Activated CD4-positive, alpha-beta T cell treated with anti-CD3 and anti-CD28 coated beads, Interleukin-2, amount 10 ng/mL, durations not matched to agents 7 days and 5 days (primary cell): ENCODE results near the gene SLC2A5. TPM values are rescaled to one million over a fixed set of nuclear protein-coding genes. Genes with fewer than 3 reads are reported as not detected.

Experiments
- CTCF ChIA-PET: fragments of 350-600 bp; sonication (Branson Sonifier 250); formaldehyde crosslinking; loops from one replicate; lab custom pipeline; 2021; ENCODE audit warnings: antibody characterized with exemption; lab: Charles Lee
- POLR2A ChIA-PET: fragments of 350-600 bp; sonication (Branson Sonifier 250); formaldehyde crosslinking; loops from one replicate; lab custom pipeline; 2021; ENCODE audit warnings: antibody characterized with exemption; lab: Charles Lee
- DNase-seq: peaks from one replicate; pipeline ENCODE4 v3.0.0-alpha.2; 2020
- H3K27ac Mint-ChIP-seq: one replicate; pipeline ENCODE4 v1.8.0; 2021; ENCODE audit warnings: mild to moderate bottlenecking, moderate library complexity, mixed read lengths
- H3K27me3 Mint-ChIP-seq: one replicate; pipeline ENCODE4 v1.8.0; 2021; ENCODE audit warnings: mixed read lengths
- H3K36me3 Mint-ChIP-seq: one replicate; pipeline ENCODE4 v1.8.0; 2021; ENCODE audit warnings: low read depth, mixed read lengths
- H3K4me1 Mint-ChIP-seq: one replicate; pipeline ENCODE4 v1.8.0; 2021; ENCODE audit warnings: mixed read lengths
- H3K4me3 Mint-ChIP-seq: one replicate; pipeline ENCODE4 v1.8.0; 2021; ENCODE audit warnings: mild to moderate bottlenecking, moderate library complexity, mixed read lengths
- H3K9me3 Mint-ChIP-seq: one replicate; pipeline ENCODE4 v1.8.0; 2021; ENCODE audit warnings: mixed read lengths
- total RNA-seq, 2 experiments: library from RNA; stranded (reverse); gene quantifications; one replicate each; pipeline ENCODE4 v1.2.3, GENCODE V29; 2021

The SLC2A5 gene
- total RNA-seq, 2 experiments from 2014 or later: not detected

- H3K27ac Mint-ChIP-seq: no peak overlapping the region
- peaks cover 29% of the 10 kb centered on the region for H3K4me1 Mint-ChIP-seq
- POLR2A ChIA-PET: no interaction called here
- H3K36me3 Mint-ChIP-seq: no peaks in the 10 kb centered on the region
- CTCF ChIA-PET: interaction anchor here (0.8 kb wide), 1 partner anchor 236 kb away, joined by 3 read pairs; no protein-coding TSS in a partner anchor
- DNase-seq: no peak
- H3K4me3 Mint-ChIP-seq: no peak overlapping the region
- peaks cover 28% of the 10 kb centered on the region for H3K27me3 Mint-ChIP-seq
- H3K9me3 Mint-ChIP-seq: no peaks in the 10 kb centered on the region
Measured at GRCh38 chr1:9085306-9085940, 16.0 kb upstream of the SLC2A5 start.

DNA sequence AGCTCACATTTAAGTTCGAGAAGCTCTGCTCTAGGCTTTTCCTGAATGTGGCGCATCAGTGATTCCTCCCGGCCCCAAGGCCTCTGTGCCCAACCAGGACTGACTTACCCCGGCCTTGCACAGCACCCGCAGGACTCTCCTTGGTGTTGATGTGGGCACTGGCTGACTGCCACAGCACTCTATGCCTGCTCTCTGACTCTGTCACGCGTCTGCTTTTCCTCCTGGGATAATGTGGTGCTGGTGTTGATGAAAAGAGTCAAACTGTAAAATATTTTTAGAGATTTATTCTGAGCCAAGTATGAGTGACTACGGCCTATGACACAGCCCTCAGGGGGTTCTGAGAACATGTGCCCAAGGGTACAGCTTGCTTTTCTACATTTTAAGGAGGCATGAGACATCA is 15.5 kb upstream of the SLC2A5 start:
- H3K4me3 Mint-ChIP-seq: no peak overlapping the region
- CTCF ChIA-PET: interaction anchor here (0.8 kb wide), 1 partner anchor 236 kb away, joined by 3 read pairs; no protein-coding TSS in a partner anchor

DNA sequence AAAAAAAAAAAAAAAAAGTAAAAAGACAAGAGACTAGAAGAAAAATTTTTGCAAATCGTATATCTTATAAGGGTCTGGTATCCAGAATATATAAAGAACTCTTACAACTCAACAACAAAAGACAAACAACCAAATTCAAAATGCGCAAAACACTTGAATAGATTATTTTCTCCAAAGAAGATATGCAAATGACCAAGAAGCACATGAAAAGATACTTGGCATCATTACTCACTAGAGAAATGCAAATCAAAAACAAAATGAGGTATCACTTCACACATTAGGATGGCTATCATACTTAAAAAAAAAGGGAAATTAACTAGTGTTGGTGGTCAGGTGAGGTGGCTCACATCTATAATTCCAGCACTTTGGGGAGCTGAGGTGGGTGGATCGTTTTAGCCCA is 12.0 kb upstream of the SLC2A5 start:
- Mint-ChIP-seq H3K9me3 (no peaks in the 10 kb centered on the region), H3K4me1 (peaks cover 57% of the 10 kb centered on the region), H3K36me3 (peaks cover 3% of the 10 kb centered on the region), H3K4me3 (no peak overlapping the region), H3K27ac (no peak overlapping the region), H3K27me3 (peaks cover 29% of the 10 kb centered on the region)
- POLR2A ChIA-PET: no interaction called here
- DNase-seq: no peak
- CTCF ChIA-PET: interaction anchor here (0.6 to 1.1 kb wide), 3 partner anchors 23 to 413 kb away, joined by 3 to 8 read pairs (median 3); no protein-coding TSS in a partner anchor

More for the DNA sequence above, 15.5 kb upstream of the SLC2A5 start:
- POLR2A ChIA-PET: no interaction called here
- H3K9me3 Mint-ChIP-seq: no peaks in the 10 kb centered on the region
- H3K4me1 Mint-ChIP-seq: peaks cover 34% of the 10 kb centered on the region
- no peak for DNase-seq
- H3K27ac Mint-ChIP-seq: no peak overlapping the region
- H3K27me3 Mint-ChIP-seq: peaks cover 31% of the 10 kb centered on the region
- peaks cover under 1% of the 10 kb centered on the region for H3K36me3 Mint-ChIP-seq

DNA sequence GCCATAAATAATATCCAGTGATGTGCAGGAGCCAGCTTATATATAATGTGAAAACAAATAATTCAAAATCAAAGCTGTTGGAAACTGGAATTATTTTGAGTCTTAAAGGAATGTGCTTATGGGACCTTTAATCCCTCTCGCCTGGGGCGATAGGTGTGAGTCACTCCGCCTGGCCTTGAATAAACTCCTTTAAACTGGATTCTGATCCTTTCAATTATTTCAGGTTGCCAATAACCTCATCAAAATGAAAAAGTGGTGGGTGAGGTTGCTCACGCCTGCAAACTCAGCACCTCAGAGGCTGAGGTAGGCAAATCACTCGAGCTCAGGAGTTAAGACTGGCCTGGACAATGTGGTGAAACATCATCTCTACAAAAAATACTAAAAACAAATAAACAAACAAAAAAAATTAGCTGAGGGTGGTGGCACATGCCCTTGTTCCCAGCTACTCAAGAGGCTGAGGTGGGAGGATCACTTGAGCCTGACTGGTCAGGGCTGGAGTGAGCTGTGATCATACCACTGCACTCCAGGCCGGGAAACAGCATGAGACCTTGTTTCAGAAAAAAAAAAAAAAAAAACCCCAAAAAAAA is 11.4 kb upstream of the SLC2A5 start:
- no peak overlapping the region for H3K4me3 Mint-ChIP-seq
- ChIA-PET CTCF (interaction anchor here (0.5 to 1.1 kb wide), 4 partner anchors 65 to 546 kb away, joined by 3 to 8 read pairs (median 4); no protein-coding TSS in a partner anchor), POLR2A (no interaction called here)
- H3K9me3 Mint-ChIP-seq: no peaks in the 10 kb centered on the region
- no peak overlapping the region for H3K27ac Mint-ChIP-seq
- peaks cover 63% of the 10 kb centered on the region for H3K4me1 Mint-ChIP-seq
- DNase-seq: no peak
- H3K36me3 Mint-ChIP-seq: peaks cover 3% of the 10 kb centered on the region
- peaks cover 34% of the 10 kb centered on the region for H3K27me3 Mint-ChIP-seq

- ChIA-PET CTCF (no interaction called here), POLR2A (no interaction called here)
- Mint-ChIP-seq H3K4me1 (peaks cover 67% of the 10 kb centered on the region), H3K27me3 (peaks cover 30% of the 10 kb centered on the region), H3K4me3 (no peak overlapping the region), H3K36me3 (peaks cover 3% of the 10 kb centered on the region), H3K27ac (no peak overlapping the region), H3K9me3 (no peaks in the 10 kb centered on the region)
- no peak for DNase-seq
Measured at GRCh38 chr1:9079988-9080704, 10.7 kb upstream of the SLC2A5 start.

DNA sequence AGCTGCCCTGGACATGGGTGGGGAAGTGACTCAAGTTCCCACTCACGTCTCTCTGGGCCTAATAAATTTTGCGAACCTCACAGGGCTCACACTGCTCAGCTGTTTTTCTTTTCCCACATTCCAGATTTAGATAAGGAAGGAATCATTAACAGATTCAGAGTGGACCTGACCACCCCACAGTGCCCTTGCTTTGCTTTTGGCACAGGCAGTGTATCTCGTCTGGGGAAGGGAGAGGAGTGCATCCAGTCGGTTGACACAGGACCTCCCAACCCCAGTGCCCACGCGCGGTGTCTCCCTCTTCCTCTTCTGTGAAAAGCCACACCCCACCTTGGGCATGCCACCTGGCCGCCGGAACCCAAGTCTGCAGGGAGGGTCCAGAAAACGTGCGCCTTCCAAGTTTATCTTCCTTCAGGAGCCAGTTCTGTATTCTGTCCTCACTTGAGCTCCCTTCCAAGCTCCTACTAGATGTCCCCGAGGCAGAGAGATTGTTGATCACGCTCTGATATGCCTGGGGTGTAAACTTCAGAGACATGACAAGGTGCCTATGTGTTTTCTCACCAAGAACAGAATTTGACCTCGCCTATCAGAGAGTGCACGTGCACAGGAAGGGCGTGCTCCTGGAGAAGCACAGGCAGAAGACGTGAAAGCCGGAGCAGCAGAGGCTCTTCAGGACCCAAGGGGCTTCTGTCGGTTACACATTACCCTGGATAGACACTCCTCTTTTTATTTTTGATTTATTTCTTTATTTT is 9.5 kb upstream of the SLC2A5 start:
- Mint-ChIP-seq H3K4me3 (peak overlapping the region; percentile 18), H3K4me1 (peaks cover 73% of the 10 kb centered on the region), H3K27me3 (peaks cover 33% of the 10 kb centered on the region), H3K27ac (no peak overlapping the region), H3K9me3 (no peaks in the 10 kb centered on the region), H3K36me3 (peaks cover 3% of the 10 kb centered on the region)
- CTCF ChIA-PET: no interaction called here
- no peak for DNase-seq
- POLR2A ChIA-PET: no interaction called here

DNA sequence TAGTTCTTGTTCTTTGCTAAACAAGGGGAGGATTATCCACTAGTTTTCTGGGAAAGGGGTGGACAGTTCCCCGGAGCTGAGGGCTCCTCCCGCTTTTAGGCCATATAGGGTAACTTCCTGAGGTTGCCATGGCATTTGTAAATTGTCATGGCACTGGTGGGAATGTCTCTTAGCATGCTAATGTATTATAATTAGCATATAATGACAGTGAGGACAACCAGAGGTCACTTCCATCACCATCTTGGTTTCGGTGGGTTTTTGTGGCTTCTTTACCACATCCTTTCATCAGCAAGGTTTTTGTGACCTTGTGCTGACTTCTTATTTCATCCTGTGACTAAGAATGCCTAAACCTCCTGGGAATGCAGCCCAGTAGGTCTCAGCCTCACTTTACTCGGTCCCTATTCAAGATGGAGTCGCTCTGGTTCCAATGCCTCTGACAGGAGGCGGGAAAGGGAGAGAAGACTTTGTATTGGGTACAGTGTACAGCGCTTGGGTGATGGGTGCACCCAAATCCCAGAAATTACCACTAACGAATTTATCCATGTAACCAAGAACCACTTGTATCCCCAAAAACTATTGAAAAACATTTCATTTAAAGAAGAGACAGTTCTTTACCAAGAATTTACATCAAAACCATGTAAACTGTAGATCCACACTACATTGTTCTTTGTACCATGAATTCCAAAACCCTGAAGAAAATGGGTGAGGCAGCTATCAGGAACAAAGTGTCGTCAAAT is 8.7 kb upstream of the SLC2A5 start:
- Mint-ChIP-seq H3K36me3 (peaks cover 3% of the 10 kb centered on the region), H3K4me3 (no peak overlapping the region), H3K27ac (no peak overlapping the region), H3K9me3 (no peaks in the 10 kb centered on the region), H3K27me3 (peaks cover 35% of the 10 kb centered on the region), H3K4me1 (peaks cover 67% of the 10 kb centered on the region)
- ChIA-PET CTCF (interaction anchor here (0.6 kb wide), 1 partner anchor 483 kb away, joined by 3 read pairs; no protein-coding TSS in a partner anchor), POLR2A (no interaction called here)
- DNase-seq: peak; percentile 38

- DNase-seq: no peak
- H3K27ac Mint-ChIP-seq: peak overlapping the region; percentile 73
- peaks cover 31% of the 10 kb centered on the region for H3K27me3 Mint-ChIP-seq
- H3K36me3 Mint-ChIP-seq: peaks cover 3% of the 10 kb centered on the region
- POLR2A ChIA-PET: interaction anchor here (0.5 to 0.6 kb wide), 2 partner anchors 157 to 225 kb away, joined by 3 read pairs; no protein-coding TSS in a partner anchor
- peaks cover 46% of the 10 kb centered on the region for H3K4me1 Mint-ChIP-seq
- CTCF ChIA-PET: interaction anchor here (0.6 to 1.1 kb wide), 4 partner anchors 12 to 97 kb away, joined by 3 to 5 read pairs (median 3); no protein-coding TSS in a partner anchor
- no peak overlapping the region for H3K4me3 Mint-ChIP-seq
- H3K9me3 Mint-ChIP-seq: no peaks in the 10 kb centered on the region
Measured at GRCh38 chr1:9075022-9075421, 5.6 kb upstream of the SLC2A5 start.

DNA sequence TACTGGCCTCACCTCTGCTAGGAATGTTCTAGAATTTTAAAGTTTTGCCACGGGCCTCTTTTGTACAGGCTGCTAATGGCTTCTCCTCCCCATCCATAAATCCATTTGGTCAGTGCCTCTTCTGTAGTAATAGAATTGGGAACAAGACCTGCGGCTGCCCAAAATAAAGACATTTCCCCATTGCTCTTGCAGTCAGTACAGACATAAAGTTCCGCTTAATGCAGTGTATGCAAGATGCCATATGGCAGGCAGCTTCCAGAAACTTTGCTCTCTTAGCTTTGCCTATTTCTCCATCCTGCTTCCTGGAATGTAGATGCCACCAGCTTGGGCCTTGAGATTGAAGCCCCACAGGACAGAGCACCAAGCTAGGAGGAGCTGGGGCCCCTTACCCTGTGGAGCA is 3.7 kb upstream of the SLC2A5 start:
- peaks cover 25% of the 10 kb centered on the region for H3K27me3 Mint-ChIP-seq
- H3K4me1 Mint-ChIP-seq: peaks cover 36% of the 10 kb centered on the region
- CTCF ChIA-PET: interaction anchor here (0.6 kb wide), 3 partner anchors 9 to 69 kb away, joined by 3 to 4 read pairs (median 3); no protein-coding TSS in a partner anchor
- POLR2A ChIA-PET: no interaction called here
- H3K36me3 Mint-ChIP-seq: no peaks in the 10 kb centered on the region
- no peak overlapping the region for H3K4me3 Mint-ChIP-seq
- no peak for DNase-seq
- no peaks in the 10 kb centered on the region for H3K9me3 Mint-ChIP-seq
- H3K27ac Mint-ChIP-seq: no peak overlapping the region

- Mint-ChIP-seq H3K27me3 (peaks cover 25% of the 10 kb centered on the region), H3K4me3 (no peak overlapping the region), H3K9me3 (no peaks in the 10 kb centered on the region), H3K4me1 (peaks cover 31% of the 10 kb centered on the region), H3K36me3 (no peaks in the 10 kb centered on the region), H3K27ac (no peak overlapping the region)
- CTCF ChIA-PET: interaction anchor here (1.0 kb wide), 1 partner anchor 67 kb away, joined by 3 read pairs; no protein-coding TSS in a partner anchor
- POLR2A ChIA-PET: no interaction called here
- DNase-seq: no peak
Measured at GRCh38 chr1:9071554-9072235, 2.3 kb upstream of the SLC2A5 start.

DNA sequence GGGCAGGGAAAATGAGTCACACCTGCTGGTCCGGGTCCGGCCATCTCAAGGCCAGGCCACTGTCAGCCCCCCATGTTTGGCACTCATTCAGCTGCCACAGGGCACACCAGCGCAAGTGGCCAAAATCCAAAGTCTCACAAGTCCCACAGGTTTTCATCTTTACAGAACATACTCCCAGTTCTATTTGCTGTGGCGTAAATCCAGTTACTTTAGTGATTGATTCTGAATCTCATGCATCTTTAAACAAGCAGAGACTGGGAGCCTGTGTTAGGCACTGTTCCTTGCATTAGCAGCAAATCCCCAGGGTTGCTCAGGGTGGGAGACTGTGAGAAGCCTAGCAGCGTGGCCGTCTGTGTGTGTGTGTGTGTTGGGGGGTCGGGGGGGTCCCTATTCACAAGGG is 1.1 kb upstream of the SLC2A5 start:
- Mint-ChIP-seq H3K9me3 (no peaks in the 10 kb centered on the region), H3K27ac (no peak overlapping the region), H3K4me1 (peaks cover 23% of the 10 kb centered on the region), H3K27me3 (peaks cover 19% of the 10 kb centered on the region), H3K36me3 (no peaks in the 10 kb centered on the region), H3K4me3 (no peak overlapping the region)
- no peak for DNase-seq
- ChIA-PET POLR2A (no interaction called here), CTCF (no interaction called here)
